NCI-H82 (cell line): ENCODE results near the gene TRIM14.
"Not testable (repeated sequence)": the region's sequence is repeated elsewhere in the genome, so short reads cannot be mapped to it uniquely, and the experiment has no call there.

Source experiments
- DNase-seq: peaks from one replicate; lab custom pipeline; 2025; lab: John Stamatoyannopoulos, UW

Gene TRIM14

DNA sequence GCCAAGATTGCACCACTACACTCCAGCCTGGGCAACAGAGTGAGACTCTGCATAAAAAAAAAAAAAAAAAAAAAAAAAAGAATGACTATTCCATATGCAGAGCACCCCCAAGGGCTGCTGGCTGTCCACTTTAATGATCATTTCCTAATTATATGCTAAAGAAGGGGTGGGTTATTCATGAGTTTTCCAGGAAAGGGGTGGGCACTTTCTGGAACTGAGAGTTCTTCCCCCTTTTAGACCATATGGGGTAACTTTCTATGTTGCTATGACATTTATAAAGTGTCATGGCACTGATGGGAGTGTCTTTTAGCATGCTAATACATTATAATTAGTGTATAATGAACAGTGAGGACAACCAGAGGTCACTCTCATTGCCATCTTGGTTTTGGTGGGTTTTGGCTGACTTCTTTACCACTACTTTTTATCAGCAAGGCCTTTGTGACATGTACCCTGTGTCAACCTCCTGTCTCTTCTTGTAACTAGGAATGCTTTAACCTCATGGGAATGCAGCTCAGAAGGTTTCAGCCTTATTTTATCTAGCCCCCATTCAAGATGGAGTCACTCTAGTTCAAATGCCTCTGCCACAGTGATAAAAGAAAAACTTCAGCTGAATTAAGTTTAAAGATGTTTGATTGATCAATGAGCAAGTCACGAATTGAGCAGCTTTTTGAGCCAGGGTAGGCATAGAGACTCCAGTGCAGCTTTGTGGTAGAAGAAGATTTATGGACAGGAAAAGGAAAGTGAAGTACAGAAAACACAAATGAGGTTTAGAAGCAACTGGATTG lies 69.5 kb downstream of the TRIM14 start:
- no peak for DNase-seq

DNA sequence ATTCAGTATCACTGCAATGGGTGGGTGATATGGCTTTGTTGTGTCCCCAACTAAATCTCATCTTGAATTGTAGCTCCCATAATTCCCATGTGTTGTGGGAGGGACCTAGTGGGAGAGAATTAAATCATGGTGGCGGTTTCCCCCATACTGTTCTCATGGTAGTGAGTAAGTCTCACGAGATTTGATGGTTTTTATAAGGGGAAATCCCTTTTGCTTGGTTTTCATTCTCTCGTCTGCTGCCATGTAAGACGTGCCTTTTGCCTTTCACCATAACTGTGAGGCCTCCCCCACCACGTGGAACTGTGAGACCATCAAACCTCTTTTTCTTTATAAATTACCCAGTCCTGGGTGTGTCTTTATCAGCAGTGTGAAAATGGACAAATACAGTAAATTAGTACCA lies 72.0 kb downstream of the TRIM14 start:
- no peak for DNase-seq

DNA sequence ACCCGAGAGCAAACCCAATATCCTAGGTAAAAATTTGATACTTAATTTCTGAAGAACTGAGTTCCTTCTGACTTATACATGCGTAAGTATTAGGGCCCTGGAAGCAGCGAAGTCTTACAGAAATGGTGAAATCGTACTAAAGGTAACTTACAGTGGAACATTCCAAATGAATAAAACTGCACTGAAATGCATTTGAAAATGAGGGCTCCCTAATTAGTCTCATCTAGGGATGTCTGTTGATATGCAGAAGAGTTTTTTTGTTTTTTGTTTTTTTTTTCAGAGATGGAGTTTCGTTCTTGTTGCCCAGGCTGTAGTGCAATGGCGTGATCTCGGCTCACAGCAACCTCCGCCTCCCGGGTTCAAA lies 72.9 kb downstream of the TRIM14 start:
- DNase-seq, result no peak

DNA sequence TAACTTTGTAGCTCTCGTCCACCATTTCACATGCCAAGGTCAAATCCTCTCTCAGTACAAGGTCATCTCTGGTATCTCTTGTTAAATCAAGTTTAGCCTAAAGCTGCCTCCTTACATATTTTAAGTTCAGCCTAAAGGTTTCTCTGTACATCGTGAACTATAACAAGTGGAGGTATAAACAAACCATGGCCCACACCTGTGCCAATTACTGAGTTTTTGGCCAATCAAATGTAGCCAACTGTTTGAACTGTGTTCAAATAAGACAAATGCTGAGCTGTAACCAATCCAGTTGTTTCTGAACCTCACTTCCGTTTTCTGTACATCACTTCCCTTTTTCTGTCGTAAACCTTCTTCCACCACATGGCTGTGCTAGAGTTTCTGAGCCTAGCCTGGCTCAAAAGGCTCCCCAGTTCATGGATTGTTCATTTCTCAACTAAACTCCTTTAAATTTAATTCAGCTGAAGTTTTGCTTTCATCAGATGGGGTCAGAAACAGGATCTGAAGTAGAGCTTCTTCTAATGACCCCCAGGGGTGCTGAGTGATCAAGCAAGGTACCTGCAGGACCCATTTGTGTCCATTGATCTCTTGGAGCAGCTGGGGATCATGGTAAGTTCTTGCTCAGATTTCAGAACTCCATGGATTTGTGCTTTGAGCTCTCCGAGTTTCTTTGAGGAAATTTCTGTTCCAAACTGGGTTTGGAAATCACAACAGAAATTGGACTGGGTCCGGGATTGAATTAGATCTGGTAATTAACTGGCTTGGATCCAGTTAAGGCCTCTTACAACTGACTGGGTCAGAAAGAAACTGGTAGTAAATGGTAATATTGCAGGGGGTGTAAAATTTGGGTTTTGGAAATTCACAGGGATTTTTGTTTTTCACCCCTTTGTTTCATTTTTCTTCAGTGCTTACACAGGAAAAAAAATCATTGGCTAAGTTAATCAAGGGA lies 73.5 kb downstream of the TRIM14 start:
- no peak for DNase-seq

DNA sequence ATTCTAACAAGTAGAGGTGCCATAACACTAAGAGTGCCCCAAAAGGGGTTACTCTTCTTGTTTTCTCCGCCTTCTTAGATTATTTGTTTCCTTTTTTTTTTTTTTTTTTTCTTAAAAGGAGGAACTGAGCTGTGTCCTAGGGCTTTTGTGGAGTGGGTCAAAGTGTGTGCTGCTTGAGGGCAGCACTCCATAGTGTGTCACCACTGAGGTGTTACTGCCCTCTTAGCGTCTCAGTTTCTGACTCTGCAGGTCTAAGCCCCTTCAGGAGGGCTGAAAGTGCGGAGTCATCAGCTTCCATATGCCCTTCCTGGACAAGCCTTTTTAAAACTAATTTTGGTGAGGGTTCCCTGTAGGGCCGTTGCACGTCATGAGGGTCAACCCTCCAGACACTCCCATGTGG lies 75.1 kb downstream of the TRIM14 start:
- no peak for DNase-seq

DNA sequence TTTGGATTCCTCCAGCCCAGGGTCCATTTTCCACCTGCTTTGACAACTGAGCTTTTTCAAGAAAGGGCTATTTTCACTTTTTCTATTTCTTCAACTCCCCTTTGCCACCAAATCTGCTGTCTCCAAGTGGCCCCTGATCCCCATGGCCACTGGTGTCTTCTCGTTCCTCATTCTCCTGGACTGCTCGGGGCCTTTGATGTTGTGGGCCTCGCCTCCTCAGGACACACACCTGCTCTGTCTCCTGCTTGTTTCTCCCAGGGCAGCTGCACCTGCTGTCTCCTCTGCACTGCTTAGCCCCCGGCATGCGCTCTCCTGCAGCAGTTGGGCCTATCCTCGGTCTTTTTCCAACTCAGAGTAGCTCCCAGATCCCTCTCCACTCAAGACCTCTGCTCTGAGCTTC lies 78.8 kb downstream of the TRIM14 start:
- no peak for DNase-seq

DNA sequence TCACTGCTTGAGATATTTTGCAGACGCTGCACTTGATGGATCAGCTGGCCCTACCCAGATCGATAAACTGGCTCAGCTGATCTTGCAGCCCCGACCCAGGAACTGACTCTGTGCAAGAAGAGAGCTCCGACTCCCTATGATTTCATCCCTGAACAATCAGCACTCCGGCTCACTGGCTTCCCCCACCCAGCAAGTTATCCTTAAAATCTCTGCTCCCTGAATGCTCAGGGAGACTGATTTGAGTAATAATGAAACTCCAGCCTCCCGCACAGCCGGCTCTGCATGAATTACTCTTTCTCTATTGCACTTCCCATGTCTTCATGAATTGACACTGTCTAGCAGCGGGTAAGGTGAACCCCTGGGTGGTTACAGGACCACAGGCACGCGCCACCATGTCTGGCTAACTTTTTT lies 79.4 kb downstream of the TRIM14 start:
- no peak for DNase-seq

DNA sequence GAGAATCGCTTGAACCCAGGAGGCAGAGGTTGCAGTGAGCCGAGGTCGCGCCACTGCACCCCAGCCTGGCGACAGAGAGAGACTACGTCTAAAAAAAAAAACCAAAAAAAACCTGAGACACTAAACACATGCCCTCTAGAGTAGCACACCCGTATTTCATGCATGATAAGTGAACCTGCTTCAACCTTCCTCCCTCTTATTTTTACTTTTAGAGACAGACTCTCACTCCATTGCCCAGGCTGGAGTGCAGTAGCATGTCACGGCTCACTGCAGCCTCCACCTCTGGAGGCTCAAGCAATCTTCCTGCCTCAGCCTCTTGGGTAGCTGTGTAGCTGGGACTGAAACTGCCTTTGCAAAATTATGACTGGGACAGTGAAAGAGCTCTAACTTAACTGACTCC lies 80.1 kb downstream of the TRIM14 start:
- DNase-seq, result no peak

DNA sequence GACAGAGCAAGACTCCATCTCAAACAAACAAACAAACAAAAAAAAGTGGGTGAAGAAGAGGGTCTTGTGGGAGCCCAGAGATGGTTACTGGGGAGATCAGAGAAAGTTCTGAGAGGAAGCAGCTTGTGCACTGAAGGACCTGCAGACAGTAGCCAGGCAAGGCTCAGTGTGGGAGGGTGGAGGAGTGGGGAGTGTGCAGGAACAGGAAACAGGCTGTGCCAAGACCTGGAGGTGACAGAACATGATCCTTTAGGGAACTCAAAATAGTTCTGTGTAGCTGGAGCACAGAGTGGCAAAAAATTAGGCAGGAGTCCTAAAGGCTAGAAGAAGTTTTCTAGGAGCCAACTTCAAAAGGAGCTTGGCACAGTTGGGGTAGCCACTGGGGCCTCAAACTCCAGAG lies 81.7 kb downstream of the TRIM14 start:
- no peak for DNase-seq

DNA sequence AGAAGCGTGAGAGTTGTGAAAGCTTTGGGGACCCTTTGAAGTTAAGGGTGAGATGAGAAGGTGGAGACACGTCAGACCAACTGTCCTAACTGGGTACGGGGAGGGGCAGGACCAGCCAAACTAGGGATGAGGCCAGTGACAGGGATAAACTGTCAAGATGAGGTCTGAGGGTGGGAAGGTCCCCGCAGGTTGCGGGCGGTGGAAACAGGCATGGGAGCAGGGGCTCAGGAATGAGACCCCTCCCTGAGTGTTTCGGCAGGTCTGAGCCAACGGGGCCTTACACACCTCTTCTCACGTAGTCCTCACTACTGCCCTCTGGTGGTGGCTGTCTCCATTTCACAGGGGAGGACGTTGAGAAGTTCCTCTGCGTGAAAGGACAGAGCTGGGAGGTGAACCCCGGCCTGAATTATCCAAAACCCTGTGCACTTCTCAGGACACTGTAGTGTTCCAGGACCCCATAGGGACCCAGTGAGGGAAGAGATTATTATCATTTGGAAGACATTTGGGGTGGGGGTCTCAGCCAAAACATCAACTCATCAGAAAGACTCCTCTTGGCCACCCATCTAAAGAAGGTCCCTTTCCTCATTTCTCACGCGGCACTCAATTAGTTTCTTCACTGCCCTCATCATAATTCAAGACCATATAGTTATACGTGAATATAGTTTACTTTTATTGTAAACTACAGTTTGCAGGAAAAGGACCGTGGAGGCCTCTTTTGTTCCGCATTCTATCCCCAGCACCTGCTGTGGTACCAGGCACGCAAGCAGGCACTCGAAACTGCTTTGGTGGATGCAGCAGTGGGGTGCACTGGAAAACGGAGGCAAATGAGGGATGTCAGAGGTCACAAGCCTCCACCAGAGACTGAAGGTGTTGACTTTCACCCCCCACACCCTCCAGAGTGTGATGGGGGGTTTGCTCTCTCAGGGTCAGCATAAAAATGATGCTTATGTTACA lies 84.2 kb downstream of the TRIM14 start:
- DNase-seq, result peak; percentile 88

DNA sequence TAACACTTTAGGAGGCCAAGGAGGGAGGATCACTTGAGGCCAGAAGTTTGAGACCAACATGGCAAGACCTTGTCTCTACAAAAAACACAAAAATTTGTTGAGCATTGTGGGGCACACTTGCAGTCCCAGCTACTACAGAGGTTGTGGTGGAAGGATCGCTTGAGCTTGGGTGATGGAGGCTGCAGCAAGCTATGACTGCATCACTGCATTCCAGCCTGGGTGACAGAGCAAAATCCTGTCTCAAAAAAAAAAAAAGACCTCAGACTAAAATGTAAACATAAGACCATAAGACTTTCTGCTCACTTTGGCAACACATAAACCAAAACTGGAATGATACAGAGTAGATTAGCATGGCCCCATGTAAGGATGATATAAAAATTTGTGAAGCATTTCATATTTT lies 87.1 kb downstream of the TRIM14 start:
- DNase-seq, result no peak

DNA sequence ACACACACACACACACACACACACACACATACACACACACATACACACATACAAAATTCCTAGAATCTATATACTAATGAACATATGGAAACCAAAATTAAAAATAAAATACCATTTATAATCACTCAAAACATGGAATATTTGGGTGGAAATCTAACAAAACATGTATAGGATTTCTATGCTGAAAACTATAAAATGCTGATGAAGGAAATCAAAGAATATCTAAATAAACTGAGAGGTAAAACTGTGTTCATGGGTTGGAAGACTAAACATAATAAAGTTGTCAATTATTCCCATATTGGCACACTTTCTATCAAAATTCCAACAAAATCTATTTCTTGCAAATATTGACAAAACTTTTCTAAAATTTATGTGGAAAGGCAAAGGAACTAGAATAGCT lies 87.9 kb downstream of the TRIM14 start:
- DNase-seq, result no peak

DNA sequence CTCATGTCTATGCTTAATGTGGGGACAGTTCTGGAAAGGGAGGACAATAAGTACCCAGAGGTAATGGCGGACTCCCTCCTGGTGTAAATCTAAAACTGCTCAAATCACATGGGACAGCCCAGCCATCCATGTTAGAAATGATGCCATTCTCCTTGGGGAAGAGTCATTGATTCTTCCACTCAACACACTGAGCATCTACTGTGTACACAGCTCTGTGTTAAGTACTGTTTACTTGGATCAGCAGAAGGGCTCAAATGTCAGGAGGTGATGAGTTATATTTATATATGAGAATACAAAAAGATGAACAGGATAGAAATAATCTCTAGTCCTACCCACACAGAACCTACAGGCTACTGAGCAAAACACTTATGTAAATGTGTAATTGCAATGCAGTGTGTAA lies 94.3 kb downstream of the TRIM14 start:
- DNase-seq, result no peak

DNA sequence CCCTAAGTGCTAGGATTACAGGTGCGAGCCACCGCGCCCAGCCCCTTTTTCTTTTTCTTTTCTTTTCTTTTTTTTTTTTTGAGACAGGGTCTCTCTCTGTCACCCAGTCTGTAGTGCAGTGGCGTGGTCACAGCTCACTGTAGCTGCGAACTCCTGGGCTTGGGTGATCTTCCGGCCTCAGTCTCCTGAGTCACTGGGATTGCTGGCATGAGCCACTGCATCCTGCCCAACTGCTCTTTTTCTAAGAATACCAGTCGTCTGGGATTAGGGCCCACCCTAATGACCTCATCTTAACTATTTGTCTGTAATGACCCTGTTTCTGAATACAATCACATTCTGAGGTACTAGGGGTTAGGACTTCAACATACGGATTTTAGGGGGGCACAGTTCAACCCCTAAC lies 96.6 kb downstream of the TRIM14 start:
- DNase-seq, result no peak

DNA sequence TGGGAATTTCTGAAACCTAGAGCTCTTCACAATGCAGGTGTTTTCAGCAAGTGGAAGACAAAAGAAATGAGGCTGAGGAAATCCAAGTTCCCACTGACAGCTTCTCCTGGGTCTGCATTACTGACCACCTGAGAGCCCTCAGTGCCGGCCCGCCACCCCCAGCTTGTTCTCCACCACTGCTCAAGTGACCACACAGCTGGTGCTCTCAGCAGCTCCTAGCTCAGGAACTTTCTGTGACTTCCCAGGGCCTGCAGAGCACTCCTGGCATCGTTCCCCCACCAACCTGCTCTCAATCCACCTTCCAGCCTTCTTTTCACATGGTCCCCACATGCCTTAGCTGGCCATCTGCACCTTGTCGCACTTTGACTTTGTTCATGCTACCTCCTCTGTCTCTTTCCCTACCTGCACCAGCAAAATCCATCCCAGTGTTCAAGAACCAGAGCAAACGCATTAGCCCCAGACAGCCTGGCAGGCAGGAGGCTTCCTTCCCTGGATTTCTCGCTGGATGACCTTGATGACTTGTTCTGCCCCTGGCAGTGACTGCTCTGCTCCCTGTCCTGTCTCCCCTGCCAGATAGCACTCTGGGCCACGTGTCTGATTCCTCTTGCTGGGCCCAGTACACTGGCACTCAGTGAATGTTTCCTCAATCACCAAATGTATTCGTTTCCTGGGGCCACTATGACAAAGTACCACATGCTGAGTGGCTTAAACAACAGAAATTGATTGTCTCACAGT lies 97.5 kb downstream of the TRIM14 start:
- no peak for DNase-seq

DNA sequence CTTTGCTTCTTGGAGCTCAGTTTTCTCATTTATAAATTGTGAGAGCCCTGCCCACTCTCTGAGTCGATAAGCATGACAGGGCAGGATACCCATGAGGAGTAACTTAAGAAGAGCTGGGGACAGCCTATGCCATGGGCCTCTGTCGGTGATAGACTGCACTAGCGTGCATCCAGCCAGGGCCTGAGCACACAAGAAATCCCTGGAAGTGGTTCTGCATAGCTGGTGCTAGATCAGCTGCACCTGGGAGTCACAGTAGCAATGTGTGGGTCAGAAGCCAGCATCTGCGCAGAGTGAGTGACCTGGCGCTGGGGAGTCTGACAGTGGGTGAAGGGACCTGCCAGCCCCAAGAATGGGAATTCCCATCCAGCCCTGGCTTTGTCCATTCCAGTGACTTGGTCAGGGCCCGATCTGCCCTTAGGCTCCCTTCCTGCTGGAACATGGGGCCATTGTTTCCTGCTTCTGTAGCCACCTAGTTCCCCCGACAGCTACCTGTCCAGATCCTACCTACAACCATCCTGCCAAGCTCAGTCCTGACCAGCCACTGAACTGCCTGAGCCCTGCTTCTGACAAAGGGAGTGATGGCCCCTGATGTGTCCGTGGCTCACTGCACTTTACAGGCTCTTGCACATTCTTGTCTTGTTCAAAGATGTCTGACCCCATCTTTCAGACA lies 98.4 kb downstream of the TRIM14 start:
- DNase-seq, result no peak

DNA sequence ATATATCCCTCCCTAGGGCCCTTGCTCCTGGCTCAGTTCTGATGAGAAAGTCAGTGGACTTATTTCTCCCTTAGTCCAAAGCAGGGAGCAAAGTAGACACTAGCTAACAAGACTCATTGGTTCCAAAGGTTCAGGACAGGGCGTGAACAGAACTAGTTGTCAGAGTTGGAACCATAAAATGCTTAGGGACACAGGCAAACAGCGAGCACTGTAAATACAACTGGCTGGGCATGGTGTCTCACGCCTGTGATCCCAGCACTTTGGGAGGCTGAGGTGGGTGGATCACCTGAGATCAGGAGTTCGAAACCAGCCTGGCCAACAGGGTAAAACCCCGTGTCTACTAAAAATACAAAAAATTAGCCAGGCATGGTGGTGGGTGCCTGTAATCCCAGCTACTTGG lies 99.2 kb downstream of the TRIM14 start:
- DNase-seq, result not testable (repeated sequence)
